Breast epithelium (tissue), 4 donors: ENCODE measurements around the gene USP6NL. TPM values are rescaled to one million over a fixed set of nuclear protein-coding genes. Genes with fewer than 3 reads are reported as not detected.
"Not testable (repeated sequence)": the region's sequence is repeated elsewhere in the genome, so short reads cannot be mapped to it uniquely, and the experiment has no call there.

Experiments
- DNase-seq, 2 donors: peaks; one replicate each; pipeline ENCODE4 v3.0.0-alpha.2; 2019; ENCODE audit warnings: low spot score in 2 of 2
- H3K27ac ChIP-seq, 2 donors: fragments of 200-600 bp; sonication (generic) in 1 of 2; one replicate each; pipeline ENCODE4 v1.5.1; 2016 to 2019; ENCODE audit warnings: mild to moderate bottlenecking in 1 of 2
- H3K27me3 ChIP-seq, 2 donors: fragments of 200-600 bp; sonication (generic) in 1 of 2; one replicate each; pipeline versions ENCODE4 v1.5.1 to v1.6.0; 2017 to 2019; ENCODE audit warnings: control low read depth in 1 of 2, mild to moderate bottlenecking in 1 of 2
- H3K36me3 ChIP-seq: fragments of 200-600 bp; one replicate; pipeline ENCODE4 v1.5.1; 2019
- H3K4me1 ChIP-seq, 2 donors: fragments of 200-600 bp; sonication (generic); one replicate each; pipeline ENCODE4 v1.5.1; 2016 to 2019; ENCODE audit warnings: control low read depth in 1 of 2
- H3K4me3 ChIP-seq, 3 donors: fragments of 200-600 bp; sonication (generic); 1 replicate in 2 of 3; 2 replicates in 1 of 3; pipeline ENCODE4 v1.5.1; 2016 to 2019; ENCODE audit warnings: mild to moderate bottlenecking in 3 of 3, moderate library complexity in 2 of 3
- H3K9me3 ChIP-seq, 2 donors: fragments of 200-600 bp; sonication (generic) in 1 of 2; one replicate each; pipeline ENCODE4 v1.5.1; 2016 to 2019; ENCODE audit warnings: control low read depth in 1 of 2
- CTCF ChIP-seq, 3 donors: fragments of 450-650 bp; IDR thresholded peaks; one replicate each; pipeline ENCODE4 v1.5.1; 2016 to 2017; ENCODE audit warnings: antibody characterized with exemption in 3 of 3, mild to moderate bottlenecking in 3 of 3, moderate library complexity in 3 of 3
- POLR2A ChIP-seq: fragments of 450-650 bp; IDR thresholded peaks from one replicate; pipeline ENCODE4 v1.6.1; 2016; ENCODE audit warnings: antibody characterized with exemption, mild to moderate bottlenecking, moderate library complexity
- POLR2AphosphoS5 ChIP-seq, 3 donors: sonication (generic); formaldehyde crosslinking; IDR thresholded peaks; one replicate each; pipeline ENCODE4 v1.6.1; 2017; ENCODE audit warnings: antibody characterized with exemption in 3 of 3
- intact Hi-C: fragments of 100-400 bp; cut with DNase I; formaldehyde crosslinking; loops from one replicate; pipeline ENCODE4 v1.15.1; 2023; ENCODE audit warnings: low total_unique reads
- total RNA-seq, 3 donors: library from RNA; depleted of rRNA; stranded (reverse); fragments of >200 nt; gene quantifications; one replicate each; pipeline ENCODE4 v1.1.0, GENCODE V29; 2016

The USP6NL gene
- total RNA-seq, 3 donors from 2014 or later: 13.8 to 28.7 (median 19.7) TPM

GRCh38 chr10:11441151-11441535 is 170.3 kb downstream of the USP6NL start:
- Histone ChIP-seq H3K4me3 (no peak overlapping the region), H3K27me3 (no peaks in the 10 kb centered on the region), H3K4me1 (no peaks in the 10 kb centered on the region), H3K9me3 (no peaks in the 10 kb centered on the region), H3K27ac (no peak overlapping the region), H3K36me3 (no peaks in the 10 kb centered on the region)
- DNase-seq: no peak
- TF ChIP-seq CTCF (IDR thresholded peaks at IDR 0.05): no peak
- TF ChIP-seq POLR2A: no peak
- TF ChIP-seq POLR2AphosphoS5 (IDR thresholded peaks at IDR 0.05): no peak
- intact Hi-C loops: no loop called here

- Histone ChIP-seq H3K4me1 (no peaks in the 10 kb centered on the region), H3K36me3 (no peaks in the 10 kb centered on the region), H3K27ac (no peak overlapping the region), H3K27me3 (no peaks in the 10 kb centered on the region), H3K9me3 (no peaks in the 10 kb centered on the region), H3K4me3 (no peak overlapping the region)
- DNase-seq: no peak
- intact Hi-C loops: no loop called here
- TF ChIP-seq POLR2A (no peak), CTCF (IDR thresholded peaks at IDR 0.05) (no peak), POLR2AphosphoS5 (IDR thresholded peaks at IDR 0.05) (no peak)
Measured at GRCh38 chr10:11440250-11441150, 170.9 kb downstream of the USP6NL start.

- no peak for DNase-seq
- Histone ChIP-seq H3K9me3 (no peaks in the 10 kb centered on the region), H3K4me3 (no peak overlapping the region), H3K36me3 (no peaks in the 10 kb centered on the region), H3K4me1 (no peaks in the 10 kb centered on the region), H3K27me3 (no peaks in the 10 kb centered on the region), H3K27ac (no peak overlapping the region)
- intact Hi-C loops: no loop called here
- TF ChIP-seq POLR2AphosphoS5 (IDR thresholded peaks at IDR 0.05) (no peak), CTCF (IDR thresholded peaks at IDR 0.05) (no peak), POLR2A (no peak)
Measured at GRCh38 chr10:11439523-11440053, 171.9 kb downstream of the USP6NL start.

GRCh38 chr10:11437391-11438142 is 173.9 kb downstream of the USP6NL start:
- H3K4me3 ChIP-seq: no peak overlapping the region
- no peak overlapping the region for H3K27ac ChIP-seq
- no peaks in the 10 kb centered on the region for H3K4me1 ChIP-seq
- H3K9me3 ChIP-seq: peaks cover 3 to 5% of the 10 kb centered on the region in 2 donors
- no peaks in the 10 kb centered on the region for H3K27me3 ChIP-seq
- intact Hi-C loops: no loop called here
- DNase-seq: no peak
- no peaks in the 10 kb centered on the region for H3K36me3 ChIP-seq
- TF ChIP-seq CTCF (IDR thresholded peaks at IDR 0.05): no peak
- TF ChIP-seq POLR2AphosphoS5 (IDR thresholded peaks at IDR 0.05): no peak
- no peak for TF ChIP-seq POLR2A

- H3K4me3 ChIP-seq, H3K9me3 ChIP-seq, DNase-seq, H3K4me1 ChIP-seq, intact Hi-C loops, H3K27me3 ChIP-seq, H3K36me3 ChIP-seq, H3K27ac ChIP-seq: not testable (repeated sequence)
Measured at GRCh38 chr10:11436445-11436844, 175.0 kb downstream of the USP6NL start.
